Endothelial cell (in vitro differentiated cells): ENCODE results near the gene PALM3. TPM values are rescaled to one million over a fixed set of nuclear protein-coding genes. Genes with fewer than 3 reads are reported as not detected.

Source experiments
- DNase-seq: peaks from one replicate; pipeline ENCODE4 v3.0.0; 2021; ENCODE audit warnings: low spot score
- H3K27ac Mint-ChIP-seq: one replicate; pipeline ENCODE4 v1.8.0; 2021; ENCODE audit warnings: mixed read lengths, inconsistent platforms; ENCODE audit not compliant: unreplicated experiment
- H3K27me3 Mint-ChIP-seq: one replicate; pipeline ENCODE4 v1.8.0; 2021; ENCODE audit warnings: mild to moderate bottlenecking, moderate library complexity, mixed read lengths, inconsistent platforms; ENCODE audit not compliant: unreplicated experiment
- H3K36me3 Mint-ChIP-seq: one replicate; pipeline ENCODE4 v1.8.0; 2021; ENCODE audit warnings: mild to moderate bottlenecking, low read depth, mixed read lengths, inconsistent platforms; ENCODE audit not compliant: unreplicated experiment
- H3K4me1 Mint-ChIP-seq: one replicate; pipeline ENCODE4 v1.8.0; 2021; ENCODE audit warnings: mild to moderate bottlenecking, mixed read lengths, inconsistent platforms; ENCODE audit not compliant: unreplicated experiment
- H3K4me3 Mint-ChIP-seq: one replicate; pipeline ENCODE4 v1.8.0; 2021; ENCODE audit warnings: mild to moderate bottlenecking, mixed read lengths, inconsistent platforms; ENCODE audit not compliant: unreplicated experiment
- H3K9me3 Mint-ChIP-seq: one replicate; pipeline ENCODE4 v1.8.0; 2021; ENCODE audit warnings: mixed read lengths, inconsistent platforms; ENCODE audit not compliant: unreplicated experiment
- CTCF ChIP-seq: fragments of 200-600 bp; sonication (generic); IDR thresholded peaks from one replicate; pipeline ENCODE4 v1.5.0; 2021; ENCODE audit warnings: antibody characterized with exemption; ENCODE audit not compliant: unreplicated experiment
- total RNA-seq: library from RNA; stranded (reverse); fragmentation: NEBNext Ultra II Directional; extraction: Animal tissue kit (Norgen Biotek cat#: 25700); gene quantifications from one replicate; pipeline ENCODE4 v1.2.1, GENCODE V29; 2021; ENCODE audit not compliant: unreplicated experiment

The PALM3 gene
- total RNA-seq, 1 donor from 2014 or later: 0.90 TPM

DNA sequence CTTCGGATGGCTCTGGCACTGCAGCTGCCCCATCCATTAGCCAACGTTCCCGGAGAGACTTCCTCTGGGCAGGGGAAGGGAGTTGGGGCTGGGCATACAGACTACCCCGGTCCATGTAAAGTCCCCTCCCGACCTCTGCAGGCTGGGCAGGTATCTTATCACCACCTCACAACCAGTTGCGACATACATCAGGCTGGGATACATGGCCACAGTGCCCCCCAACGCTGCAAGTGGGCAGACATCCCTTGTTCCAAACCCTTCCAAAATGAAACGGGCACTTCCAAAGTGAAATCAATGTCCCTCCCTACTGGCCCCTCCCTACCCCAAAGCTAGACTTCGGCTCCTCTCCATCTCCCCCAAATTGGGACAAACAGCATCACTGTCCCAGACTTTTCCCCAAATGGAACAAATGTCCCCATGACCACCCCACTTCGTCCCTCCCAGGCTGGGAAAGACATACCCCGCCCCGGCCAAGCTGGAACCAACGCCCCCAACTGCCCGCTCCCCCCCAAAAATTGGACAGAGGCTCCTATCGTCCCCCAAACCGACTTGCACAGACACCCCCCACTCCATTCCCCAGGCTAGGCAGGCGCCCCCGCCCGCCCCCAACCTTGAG is 5.0 kb downstream of the PALM3 start:
- H3K36me3 Mint-ChIP-seq: no peaks in the 10 kb centered on the region
- H3K27me3 Mint-ChIP-seq: peaks cover 11% of the 10 kb centered on the region
- no peak for TF ChIP-seq CTCF
- H3K4me3 Mint-ChIP-seq: no peak overlapping the region
- H3K27ac Mint-ChIP-seq: no peak overlapping the region
- DNase-seq: no peak
- no peaks in the 10 kb centered on the region for H3K9me3 Mint-ChIP-seq
- peaks cover 8% of the 10 kb centered on the region for H3K4me1 Mint-ChIP-seq

- Mint-ChIP-seq H3K36me3 (no peaks in the 10 kb centered on the region), H3K4me1 (peaks cover 8% of the 10 kb centered on the region), H3K4me3 (no peak overlapping the region), H3K9me3 (no peaks in the 10 kb centered on the region), H3K27me3 (peaks cover 11% of the 10 kb centered on the region), H3K27ac (no peak overlapping the region)
- no peak for DNase-seq
- no peak for TF ChIP-seq CTCF
These were observed 5.7 kb downstream of the PALM3 start for GRCh38 chr19:14056069-14056666.

DNA sequence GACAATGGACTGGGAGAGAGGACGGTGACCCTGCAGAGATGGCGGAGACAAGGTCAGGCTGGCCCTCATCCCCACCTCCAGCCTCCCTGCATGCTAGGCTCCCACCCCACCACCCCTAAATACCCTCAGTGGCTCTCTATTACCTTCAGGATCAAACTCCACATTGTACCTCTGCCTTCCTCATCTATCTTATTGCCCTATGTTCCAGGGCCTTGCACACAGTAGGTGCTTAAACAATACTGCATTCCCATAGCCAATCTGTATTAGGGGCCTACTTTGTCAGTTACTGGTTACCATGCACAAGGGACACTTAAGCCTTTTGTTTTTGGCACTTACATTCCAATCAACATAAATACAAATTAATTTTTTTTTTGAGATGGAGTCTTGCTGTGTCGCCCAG is 6.5 kb downstream of the PALM3 start:
- no peak for TF ChIP-seq CTCF
- Mint-ChIP-seq H3K4me3 (no peak overlapping the region), H3K9me3 (no peaks in the 10 kb centered on the region), H3K36me3 (peaks cover under 1% of the 10 kb centered on the region), H3K4me1 (peaks cover 8% of the 10 kb centered on the region), H3K27ac (no peak overlapping the region), H3K27me3 (peaks cover 11% of the 10 kb centered on the region)
- no peak for DNase-seq

DNA sequence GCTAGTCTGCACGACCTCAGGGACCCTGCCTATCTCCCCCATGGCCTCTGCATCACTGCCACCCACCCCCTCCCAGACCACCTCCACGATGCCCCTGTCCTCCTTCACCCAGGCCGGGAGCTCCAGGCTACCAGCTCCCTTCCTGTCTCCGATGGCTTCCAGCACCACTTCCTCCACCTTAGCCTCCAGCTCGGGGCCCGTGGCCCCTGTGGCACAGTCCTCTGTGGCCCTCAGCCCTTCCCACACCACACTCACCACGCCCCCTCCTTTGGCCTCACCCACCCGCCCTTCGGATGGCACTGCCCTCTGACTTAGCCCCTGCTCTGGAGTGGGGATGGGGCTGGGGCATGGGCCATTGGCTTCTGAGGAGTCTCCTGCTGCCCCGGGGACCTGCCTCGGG is 7.2 kb downstream of the PALM3 start:
- no peak for TF ChIP-seq CTCF
- H3K27ac Mint-ChIP-seq: no peak overlapping the region
- H3K4me3 Mint-ChIP-seq: no peak overlapping the region
- peaks cover 8% of the 10 kb centered on the region for H3K4me1 Mint-ChIP-seq
- no peak for DNase-seq
- peaks cover 4% of the 10 kb centered on the region for H3K36me3 Mint-ChIP-seq
- H3K9me3 Mint-ChIP-seq: no peaks in the 10 kb centered on the region
- H3K27me3 Mint-ChIP-seq: peaks cover 11% of the 10 kb centered on the region

- peaks cover 4% of the 10 kb centered on the region for H3K36me3 Mint-ChIP-seq
- no peak overlapping the region for H3K27ac Mint-ChIP-seq
- no peak for DNase-seq
- H3K27me3 Mint-ChIP-seq: peaks cover 11% of the 10 kb centered on the region
- H3K4me1 Mint-ChIP-seq: peaks cover 8% of the 10 kb centered on the region
- no peak for TF ChIP-seq CTCF
- H3K9me3 Mint-ChIP-seq: no peaks in the 10 kb centered on the region
- H3K4me3 Mint-ChIP-seq: no peak overlapping the region
These were observed 7.8 kb downstream of the PALM3 start for GRCh38 chr19:14054099-14054498.
